NCI-H2227 treated with DMSO at 0.1 percent for 48 hours (cell line): Measurements from ENCODE around the gene NUP133.
A peak's percentile ranks its signal among the peaks of the same experiment; 100 is the strongest.
"Not testable (repeated sequence)": the region's sequence is repeated elsewhere in the genome, so short reads cannot be mapped to it uniquely, and the experiment has no call there.

Experiments
- DNase-seq: peaks from one replicate; lab custom pipeline; 2025; lab: John Stamatoyannopoulos, UW

The NUP133 gene

GRCh38 chr1:229418586-229418985 is 89.6 kb downstream of the NUP133 start:
- not testable (repeated sequence) for DNase-seq

DNA sequence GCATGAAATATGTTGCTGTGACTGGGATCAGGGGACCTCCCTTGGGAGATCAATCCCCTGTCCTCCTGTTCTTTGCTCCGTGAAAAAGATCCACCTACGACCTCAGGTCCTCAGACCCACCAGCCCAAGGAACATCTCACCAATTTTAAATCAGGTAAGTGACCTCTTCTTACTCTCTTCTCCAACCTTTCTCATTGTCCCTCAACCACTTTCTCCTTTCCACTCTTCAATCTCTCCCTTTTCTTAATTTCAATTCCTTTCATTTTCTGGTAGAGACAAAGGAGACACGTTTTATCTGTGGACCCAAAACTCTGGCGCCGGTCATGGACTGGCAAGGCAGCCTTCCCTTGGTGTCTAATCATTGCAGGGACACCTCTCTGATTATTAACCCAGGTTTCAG is 95.3 kb downstream of the NUP133 start:
- not testable (repeated sequence) for DNase-seq

DNA sequence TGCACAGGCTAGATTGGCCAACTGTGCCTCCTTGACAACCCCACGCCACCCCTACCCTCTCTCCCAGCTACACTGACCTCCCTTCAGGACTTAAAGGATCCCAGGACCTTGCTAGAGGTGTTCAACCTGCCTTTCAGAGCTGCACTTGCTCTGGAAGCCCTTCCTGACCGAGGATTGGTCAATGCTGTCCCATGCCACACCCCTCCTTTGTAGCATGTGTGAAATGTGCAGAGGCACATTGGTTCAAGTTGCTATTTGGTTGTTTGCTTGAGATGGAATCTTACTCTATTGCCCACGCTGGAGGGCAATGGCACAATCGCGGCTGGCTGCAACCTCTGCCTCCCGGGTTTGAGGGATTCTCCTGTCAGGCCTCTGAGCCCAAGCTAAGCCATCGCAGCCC is 96.1 kb downstream of the NUP133 start:
- DNase-seq = no peak

GRCh38 chr1:229411434-229412055 is 96.6 kb downstream of the NUP133 start:
- peak; percentile 30 for DNase-seq

DNA sequence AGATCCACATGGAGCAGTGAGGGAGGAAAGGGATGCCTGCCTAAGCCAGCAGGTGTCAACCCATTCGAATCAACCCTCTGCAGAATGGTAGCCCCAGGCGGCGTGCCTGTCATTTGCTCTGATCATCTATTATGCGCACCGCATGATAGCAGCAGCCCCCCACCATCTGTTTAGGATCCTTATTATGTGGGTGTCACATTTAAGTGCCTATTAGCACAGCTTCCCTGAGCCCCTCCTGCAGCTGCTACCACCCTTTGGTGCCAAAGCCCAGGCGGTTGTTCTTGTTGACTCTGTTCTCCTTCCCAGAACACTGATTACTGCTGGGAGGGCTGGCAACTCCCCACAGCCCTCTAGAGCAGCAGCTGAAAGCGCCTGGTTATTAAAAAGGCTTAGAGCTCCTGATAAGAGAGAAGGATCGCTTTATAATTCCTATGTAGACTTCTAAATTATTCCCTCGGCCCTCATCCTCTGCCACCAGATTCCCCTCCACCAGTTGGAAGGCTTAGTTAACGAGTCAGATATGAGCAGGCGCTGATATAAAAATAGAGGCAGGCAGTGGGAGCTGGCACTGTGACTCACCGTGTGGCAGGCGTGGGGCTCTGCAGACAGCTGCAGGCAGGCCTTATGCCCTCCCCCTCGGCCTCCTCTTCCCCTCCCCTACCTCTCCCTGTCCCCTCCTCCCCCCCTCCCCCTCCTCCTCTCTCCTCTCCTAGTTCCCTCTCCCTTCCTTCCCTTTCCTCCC is 97.3 kb downstream of the NUP133 start:
- peak; percentile 87 for DNase-seq

DNA sequence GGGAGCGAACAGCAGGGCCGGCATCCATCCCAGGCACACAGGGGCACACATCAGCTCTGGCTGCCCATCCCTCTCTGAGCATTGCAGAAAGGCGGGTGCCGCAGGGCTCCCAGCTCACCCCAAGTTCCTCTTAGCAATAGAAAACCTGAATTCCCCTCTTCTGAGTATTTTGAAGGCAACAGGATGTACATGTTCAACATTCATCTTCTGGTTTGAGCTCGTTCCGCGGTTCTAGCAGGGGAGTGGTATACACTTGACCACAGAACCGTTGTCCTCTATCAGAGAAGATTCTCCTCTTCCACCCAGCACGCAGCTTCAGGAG is 97.8 kb downstream of the NUP133 start:
- no peak for DNase-seq

- DNase-seq = no peak
Measured at GRCh38 chr1:229409616-229410369, 98.3 kb downstream of the NUP133 start.

- DNase-seq = no peak
Measured at GRCh38 chr1:229408458-229409037, 99.6 kb downstream of the NUP133 start.

- no peak for DNase-seq
Measured at GRCh38 chr1:229407206-229408026, 100.7 kb downstream of the NUP133 start.

GRCh38 chr1:229406798-229407197 is 101.3 kb downstream of the NUP133 start:
- no peak for DNase-seq

DNA sequence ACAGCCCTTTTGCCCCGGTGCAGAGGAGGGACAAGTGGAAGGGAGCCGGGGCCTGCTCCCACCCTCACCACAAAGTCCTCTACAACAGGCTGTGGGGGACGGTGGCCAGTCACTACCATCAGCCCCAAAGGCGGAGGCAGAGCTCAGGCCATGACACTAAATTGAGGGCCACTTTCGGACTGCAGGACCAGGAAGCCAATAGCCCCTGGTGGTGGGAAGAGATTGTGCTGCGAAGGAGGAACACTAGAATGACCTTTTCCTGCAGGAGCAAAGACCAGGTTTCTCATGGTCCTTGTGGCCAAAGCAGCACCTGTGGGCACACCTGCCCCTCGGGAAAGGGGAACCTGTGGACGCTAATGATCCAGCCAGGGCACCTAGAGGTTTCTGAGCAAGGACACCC is 104.6 kb downstream of the NUP133 start:
- DNase-seq = no peak

DNA sequence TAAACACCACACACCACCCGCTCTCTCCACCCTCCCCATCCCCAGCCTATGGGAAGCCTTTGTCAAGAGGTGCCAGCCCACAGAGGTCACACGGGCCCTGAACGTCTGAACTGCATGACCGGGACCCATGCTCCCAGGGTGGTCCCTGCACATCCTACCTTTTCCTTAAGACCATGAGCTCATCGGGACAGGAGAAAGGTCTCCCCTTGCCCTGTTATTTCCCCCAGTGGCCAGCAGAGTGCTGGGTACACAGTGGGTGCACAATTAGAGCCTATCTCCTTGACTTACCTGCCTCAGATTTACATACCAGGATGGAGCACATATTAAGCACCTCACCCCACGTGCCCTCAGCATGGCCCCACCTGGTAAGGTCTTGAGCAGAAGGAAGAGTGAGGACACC is 105.1 kb downstream of the NUP133 start:
- no peak for DNase-seq

- DNase-seq = not testable (repeated sequence)
Measured at GRCh38 chr1:229402329-229402728, 105.8 kb downstream of the NUP133 start.

DNA sequence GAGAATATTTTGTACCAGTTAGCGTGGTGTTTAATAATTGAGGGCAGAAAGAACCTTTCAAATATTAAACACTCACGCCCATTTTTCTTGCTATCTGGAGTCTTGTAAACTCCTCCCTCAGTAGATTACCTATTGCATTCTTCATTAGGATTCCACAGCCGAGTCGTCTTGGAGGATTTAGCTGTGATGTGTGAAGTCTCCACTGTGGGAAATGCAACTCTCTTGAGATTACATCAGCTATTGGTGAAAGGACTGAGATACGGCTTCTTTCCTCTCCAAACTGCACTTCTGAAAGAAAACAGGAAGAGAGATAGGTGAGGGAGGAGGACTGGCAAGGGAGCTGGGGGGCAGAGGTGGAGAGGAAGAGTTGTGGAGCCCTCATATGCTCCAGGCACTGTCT is 110.4 kb downstream of the NUP133 start:
- DNase-seq = no peak

GRCh38 chr1:229396585-229397206 is 111.4 kb downstream of the NUP133 start:
- no peak for DNase-seq

DNA sequence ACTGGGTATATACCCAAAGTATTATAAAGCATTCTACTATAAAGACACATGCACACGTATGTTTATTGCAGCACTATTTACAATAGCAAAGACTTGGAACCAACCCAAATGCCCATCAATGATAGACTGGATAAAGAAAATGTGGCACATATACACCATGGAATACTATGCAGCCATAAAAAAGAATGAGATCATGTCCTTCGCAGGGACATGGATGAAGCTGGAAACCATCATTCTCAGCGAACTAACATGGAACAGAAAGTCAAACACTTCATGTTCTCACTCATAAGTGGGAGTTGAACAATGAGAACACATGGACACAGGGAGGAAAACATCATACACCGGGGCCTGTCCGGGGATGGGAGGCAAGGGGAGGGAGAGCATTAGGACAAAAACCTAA is 113.6 kb downstream of the NUP133 start:
- not testable (repeated sequence) for DNase-seq

- DNase-seq = no peak
Measured at GRCh38 chr1:229392936-229393335, 115.2 kb downstream of the NUP133 start.
